ENCODE results near the gene FBXW4.
"Not testable (repeated sequence)": the region's sequence is repeated elsewhere in the genome, so short reads cannot be mapped to it uniquely, and the experiment has no call there.

Gene FBXW4

DNA sequence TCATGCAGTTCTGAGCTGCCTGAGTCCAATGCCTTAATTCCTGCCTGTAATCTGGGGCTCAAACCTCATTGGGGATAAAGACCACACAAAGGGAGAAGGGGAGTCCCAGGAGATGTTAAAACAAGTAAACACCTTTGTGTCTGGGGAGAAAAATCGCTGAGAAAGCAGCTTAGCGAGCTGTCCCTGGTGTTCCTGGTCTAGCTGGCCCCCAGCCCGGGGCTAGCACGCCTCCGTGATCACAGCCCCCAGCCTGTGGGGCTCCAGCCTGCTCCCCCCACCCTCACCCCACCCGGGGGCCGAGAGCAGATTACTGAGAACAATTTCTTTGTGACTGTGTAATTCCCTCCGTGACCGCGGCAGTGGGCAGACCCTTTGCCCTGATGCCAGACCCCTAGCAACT, 82.1 kb downstream of the FBXW4 start:
- H3K9me3 ChIP-seq (ENCODE audit: control insufficient read depth, insufficient read depth, low read length), result no peaks in the 10 kb centered on the region
- peaks cover 16% of the 10 kb centered on the region for H3K4me1 ChIP-seq (ENCODE audit: insufficient read depth, low read length)
- peaks cover 7% of the 10 kb centered on the region; the same call in 1 of the 2 replicates for H3K36me3 ChIP-seq (ENCODE audit: insufficient read depth, low read length)
- no peak overlapping the region for H3K9ac ChIP-seq (ENCODE audit: low read depth, low read length)

DNA sequence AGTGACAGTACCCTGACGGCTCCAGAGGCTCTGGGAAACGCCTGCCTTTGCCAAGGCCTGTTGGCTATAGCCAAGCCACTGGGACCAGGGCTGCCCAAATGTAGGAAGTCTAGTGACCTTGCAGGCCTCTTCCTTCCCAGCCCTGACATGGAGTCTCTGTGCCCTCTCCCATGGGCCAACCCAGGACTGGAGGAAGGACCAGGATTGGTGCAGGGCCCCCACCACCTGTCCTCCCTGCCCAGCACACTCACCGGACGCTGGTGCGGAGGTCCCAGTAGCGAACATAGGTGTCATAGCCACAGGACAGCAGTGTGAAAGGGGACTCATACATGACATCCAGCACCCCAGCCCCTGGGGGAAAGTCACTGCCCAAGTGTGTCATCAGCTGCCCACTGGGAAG, 82.9 kb downstream of the FBXW4 start:
- Histone ChIP-seq H3K9ac (ENCODE audit: low read depth, low read length) (no peak overlapping the region), H3K36me3 (ENCODE audit: insufficient read depth, low read length) (peaks cover 7% of the 10 kb centered on the region; the same call in 1 of the 2 replicates), H3K9me3 (ENCODE audit: control insufficient read depth, insufficient read depth, low read length) (no peaks in the 10 kb centered on the region), H3K4me1 (ENCODE audit: insufficient read depth, low read length) (peaks cover 22% of the 10 kb centered on the region)

DNA sequence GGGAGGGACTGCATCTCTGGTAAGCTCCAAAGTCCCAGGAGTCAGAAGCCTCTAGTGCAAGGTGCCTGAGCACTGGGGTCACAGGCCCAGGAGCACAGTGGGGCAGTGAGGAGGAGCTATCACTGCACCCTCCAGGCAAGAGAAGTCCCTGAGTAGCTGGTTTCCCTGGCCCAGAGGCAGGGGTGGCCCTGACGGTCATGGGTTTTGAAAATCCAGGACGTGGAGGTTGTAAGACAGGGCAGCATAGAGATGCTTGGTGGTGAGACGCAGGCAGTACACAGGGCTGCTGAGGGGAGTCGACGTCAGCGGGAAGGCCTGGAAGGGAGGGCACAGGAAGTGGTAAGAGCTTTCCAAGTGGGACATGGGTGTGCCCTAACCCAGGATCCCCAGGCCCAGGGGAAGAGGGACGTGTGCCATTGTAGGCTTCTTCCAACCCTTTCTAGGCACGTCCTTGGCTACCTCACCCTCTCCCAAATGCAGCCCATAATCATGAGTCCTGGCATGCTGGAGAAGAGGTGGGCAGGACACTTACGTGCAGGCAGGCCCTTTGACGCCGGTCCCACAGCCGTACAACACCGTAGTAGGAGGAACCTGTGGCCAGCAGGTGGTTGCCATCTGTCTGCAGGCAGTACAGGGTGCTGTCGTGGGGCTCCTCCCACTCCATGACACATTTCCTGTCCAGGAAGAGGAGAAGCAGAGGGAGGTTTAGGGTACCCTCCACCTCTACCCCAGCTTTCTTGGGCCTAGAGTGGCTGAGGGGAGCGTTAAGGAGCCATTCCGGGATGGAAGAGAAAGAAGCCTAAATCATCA, 83.7 kb downstream of the FBXW4 start:
- no peak overlapping the region for H3K9ac ChIP-seq (ENCODE audit: low read depth, low read length)
- peaks cover 7% of the 10 kb centered on the region; the same call in 1 of the 2 replicates for H3K36me3 ChIP-seq (ENCODE audit: insufficient read depth, low read length)
- H3K4me1 ChIP-seq (ENCODE audit: insufficient read depth, low read length), result peaks cover 25% of the 10 kb centered on the region
- no peaks in the 10 kb centered on the region for H3K9me3 ChIP-seq (ENCODE audit: control insufficient read depth, insufficient read depth, low read length)

DNA sequence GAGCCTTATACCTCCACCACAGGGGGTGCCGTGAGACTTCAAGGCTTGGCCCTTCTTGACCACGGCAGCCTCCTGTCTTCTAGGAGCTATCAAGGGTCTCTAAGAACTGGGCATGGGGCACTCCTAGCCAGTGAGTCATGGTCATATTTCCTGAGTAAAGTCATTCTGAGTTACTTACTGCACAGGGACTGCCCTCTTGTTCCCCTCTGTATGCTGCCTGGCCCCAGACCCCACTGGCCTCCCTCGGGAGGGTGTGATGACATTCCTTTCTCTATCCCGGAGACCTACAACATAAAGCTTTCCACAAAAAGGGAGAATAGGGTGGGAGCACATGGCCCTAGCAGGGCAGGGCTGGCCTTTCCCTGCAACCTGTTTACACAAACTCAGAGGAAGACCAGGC, 85.5 kb downstream of the FBXW4 start:
- H3K36me3 ChIP-seq (ENCODE audit: insufficient read depth, low read length), result peaks cover 7% of the 10 kb centered on the region; the same call in 1 of the 2 replicates

DNA sequence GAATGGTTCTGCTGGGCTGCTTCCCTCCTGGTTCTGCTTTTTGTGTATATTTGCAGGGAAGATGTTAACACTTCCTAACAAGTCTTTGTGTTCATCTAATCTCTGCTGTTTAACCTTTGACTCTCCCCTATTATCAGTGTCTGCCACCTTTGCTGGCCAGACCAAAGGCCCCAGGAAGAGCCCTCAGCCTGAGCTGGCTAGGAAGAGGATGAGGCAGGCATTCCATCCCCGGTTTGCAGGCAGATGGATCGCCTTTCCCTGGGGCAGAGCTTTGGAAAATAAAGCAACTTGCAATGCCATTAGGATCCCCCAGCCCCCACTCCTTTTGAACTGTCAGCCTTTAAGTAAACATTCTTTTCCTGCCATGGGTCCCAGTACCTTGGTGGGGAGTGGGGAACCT, 87.8 kb downstream of the FBXW4 start:
- peaks cover 9% of the 10 kb centered on the region for H3K4me1 ChIP-seq (ENCODE audit: insufficient read depth, low read length)
- peaks cover 7% of the 10 kb centered on the region; the same call in 1 of the 2 replicates for H3K36me3 ChIP-seq (ENCODE audit: insufficient read depth, low read length)
- no peaks in the 10 kb centered on the region for H3K9me3 ChIP-seq (ENCODE audit: control insufficient read depth, insufficient read depth, low read length)
- H3K9ac ChIP-seq (ENCODE audit: low read depth, low read length), result no peak overlapping the region

More for the DNA sequence above, 85.5 kb downstream of the FBXW4 start:
- H3K9me3 ChIP-seq (ENCODE audit: control insufficient read depth, insufficient read depth, low read length), result no peaks in the 10 kb centered on the region
- peaks cover 12% of the 10 kb centered on the region for H3K4me1 ChIP-seq (ENCODE audit: insufficient read depth, low read length)
- H3K9ac ChIP-seq (ENCODE audit: low read depth, low read length), result no peak overlapping the region

DNA sequence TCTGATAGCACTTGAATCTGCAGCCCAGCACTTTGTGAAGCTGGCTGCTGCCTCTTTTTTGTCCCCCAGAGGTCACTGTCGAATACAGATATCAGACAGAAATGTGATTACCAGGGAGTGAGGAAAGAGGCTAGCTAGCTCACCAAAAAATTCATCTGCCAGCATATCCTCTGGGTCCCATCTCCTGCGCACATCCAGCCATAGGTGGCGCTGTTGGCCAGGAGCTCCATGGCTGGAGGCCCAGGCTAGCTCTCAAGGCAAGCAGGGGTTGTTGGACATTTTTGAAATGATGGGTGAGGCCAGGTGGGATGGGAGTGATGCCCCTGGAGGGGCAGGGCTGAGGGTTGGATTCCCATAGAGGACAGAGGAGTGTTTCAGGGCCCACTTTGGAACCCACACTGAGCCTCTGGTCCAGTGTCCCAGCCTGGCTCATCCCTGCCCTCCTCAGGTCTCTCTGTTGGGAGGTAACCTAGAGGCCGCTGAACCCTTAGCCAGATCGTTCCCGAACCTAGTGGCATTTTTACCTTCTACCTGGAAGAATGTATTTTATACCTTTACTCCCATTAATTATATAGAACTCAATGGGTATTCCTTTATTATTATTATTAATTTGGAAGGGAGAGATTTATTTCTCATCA, 92.1 kb downstream of the FBXW4 start:
- Histone ChIP-seq H3K9ac (ENCODE audit: low read depth, low read length) (no peak overlapping the region), H3K36me3 (ENCODE audit: insufficient read depth, low read length) (no peaks in the 10 kb centered on the region), H3K9me3 (ENCODE audit: control insufficient read depth, insufficient read depth, low read length) (no peaks in the 10 kb centered on the region), H3K4me1 (ENCODE audit: insufficient read depth, low read length) (peaks cover 9% of the 10 kb centered on the region)

DNA sequence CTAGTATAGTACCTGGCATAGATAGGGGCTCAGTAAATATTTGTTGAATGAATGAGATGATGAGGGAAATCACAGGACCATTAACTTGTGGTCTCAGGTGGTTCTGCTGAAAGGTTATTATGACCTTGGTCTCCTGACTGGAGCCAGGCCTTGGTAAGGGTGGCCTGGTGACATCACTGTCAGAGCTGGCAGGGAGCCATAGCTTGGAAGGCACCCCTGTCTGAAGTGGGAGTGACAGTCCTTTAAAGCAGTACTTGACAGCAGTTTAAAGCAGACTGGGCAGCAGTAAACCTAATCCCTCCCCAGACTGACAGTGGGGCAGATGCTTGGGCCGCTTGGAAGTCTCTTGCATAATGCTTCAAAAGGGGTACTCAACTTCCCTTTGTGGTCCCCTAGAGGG, 93.4 kb downstream of the FBXW4 start:
- H3K9ac ChIP-seq (ENCODE audit: low read depth, low read length), result no peak overlapping the region
- no peaks in the 10 kb centered on the region for H3K9me3 ChIP-seq (ENCODE audit: control insufficient read depth, insufficient read depth, low read length)
- no peaks in the 10 kb centered on the region; the same call in 1 of the 2 replicates for H3K36me3 ChIP-seq (ENCODE audit: insufficient read depth, low read length)
- no peaks in the 10 kb centered on the region for H3K4me1 ChIP-seq (ENCODE audit: insufficient read depth, low read length)

DNA sequence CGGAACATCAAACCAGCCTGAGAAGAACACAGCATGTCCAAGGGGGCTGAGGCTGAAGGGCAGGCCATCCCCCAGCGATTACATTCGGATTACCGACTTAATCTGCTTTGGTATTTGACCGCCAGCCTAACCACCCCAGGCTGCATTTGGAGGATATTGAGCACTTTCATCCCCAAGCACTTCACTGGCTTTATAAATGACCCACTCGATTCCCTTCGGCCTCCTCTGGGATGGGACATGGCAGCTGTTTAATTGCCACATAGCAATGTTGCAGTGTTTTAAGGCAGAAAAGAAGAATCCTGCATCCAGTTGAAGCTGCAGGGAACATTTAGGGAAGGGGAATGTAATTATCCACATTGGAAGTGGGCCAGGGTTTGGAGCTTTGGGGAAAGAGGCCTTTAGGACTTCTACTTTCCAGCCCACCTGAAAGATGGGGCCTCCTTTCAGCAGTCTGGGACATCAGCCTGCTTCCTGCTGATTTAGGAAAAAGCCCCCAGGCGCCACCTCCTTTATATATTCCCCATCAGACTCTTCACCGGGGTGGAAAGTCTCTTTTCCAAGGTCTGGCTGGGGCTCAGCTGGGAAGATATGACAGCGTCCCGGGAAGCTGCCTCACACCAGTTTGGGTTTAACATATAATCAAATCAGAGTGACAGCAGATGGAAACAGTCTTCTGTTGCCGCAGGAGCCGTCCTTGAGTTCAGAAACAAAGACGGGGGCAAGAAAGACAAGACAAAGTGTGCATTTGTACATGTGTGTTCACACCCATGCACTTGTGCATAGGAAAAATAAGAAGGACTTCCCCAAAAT, 97.7 kb downstream of the FBXW4 start:
- H3K9me3 ChIP-seq (ENCODE audit: control insufficient read depth, insufficient read depth, low read length), result no peaks in the 10 kb centered on the region

DNA sequence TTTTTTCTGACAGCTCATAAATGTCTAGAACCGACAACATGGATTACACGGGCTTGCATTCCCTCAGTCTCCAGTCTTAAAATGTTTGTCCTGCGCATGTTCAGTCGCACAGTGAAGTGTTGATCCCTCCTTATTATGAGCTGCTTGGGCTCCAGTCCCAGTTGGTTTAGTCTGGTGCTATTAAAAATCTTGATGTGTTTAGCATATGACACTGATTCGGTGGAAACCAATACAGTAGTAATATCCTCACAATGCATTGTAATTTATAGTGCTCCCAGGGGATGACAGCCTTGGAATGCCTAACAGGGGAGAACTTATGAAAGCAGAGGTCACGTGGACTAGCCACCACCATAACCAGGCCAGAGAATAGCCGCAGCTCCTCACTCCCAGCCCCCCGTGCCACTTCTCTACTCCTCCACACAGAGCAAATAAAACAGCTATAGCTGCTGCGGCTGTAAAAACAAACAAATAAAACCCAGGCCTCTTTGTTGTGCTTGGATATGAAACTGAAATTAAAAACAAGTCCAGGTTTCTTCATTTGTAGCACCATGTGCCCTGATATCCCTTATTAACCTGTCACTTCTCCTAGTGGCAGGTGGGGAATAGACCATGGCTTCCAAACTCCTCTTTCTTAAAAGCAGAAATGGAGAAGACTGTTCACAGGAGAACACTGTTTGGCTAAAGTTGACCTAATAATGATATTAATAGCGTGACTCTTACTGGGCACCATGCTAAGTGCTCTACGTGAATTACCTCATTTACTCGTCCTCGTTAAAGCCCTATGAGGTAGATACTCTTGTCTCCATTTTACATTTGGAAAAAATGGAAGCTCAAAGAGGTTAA, 99.2 kb downstream of the FBXW4 start:
- Histone ChIP-seq H3K36me3 (ENCODE audit: insufficient read depth, low read length) (no peaks in the 10 kb centered on the region; the same call in none of the 2 replicates), H3K9me3 (ENCODE audit: control insufficient read depth, insufficient read depth, low read length) (no peaks in the 10 kb centered on the region), H3K4me1 (ENCODE audit: insufficient read depth, low read length) (no peaks in the 10 kb centered on the region), H3K9ac (ENCODE audit: low read depth, low read length) (no peak overlapping the region)

More for the DNA sequence above, 97.7 kb downstream of the FBXW4 start:
- Histone ChIP-seq H3K4me1 (ENCODE audit: insufficient read depth, low read length) (no peaks in the 10 kb centered on the region), H3K36me3 (ENCODE audit: insufficient read depth, low read length) (no peaks in the 10 kb centered on the region; the same call in none of the 2 replicates), H3K9ac (ENCODE audit: low read depth, low read length) (no peak overlapping the region)

DNA sequence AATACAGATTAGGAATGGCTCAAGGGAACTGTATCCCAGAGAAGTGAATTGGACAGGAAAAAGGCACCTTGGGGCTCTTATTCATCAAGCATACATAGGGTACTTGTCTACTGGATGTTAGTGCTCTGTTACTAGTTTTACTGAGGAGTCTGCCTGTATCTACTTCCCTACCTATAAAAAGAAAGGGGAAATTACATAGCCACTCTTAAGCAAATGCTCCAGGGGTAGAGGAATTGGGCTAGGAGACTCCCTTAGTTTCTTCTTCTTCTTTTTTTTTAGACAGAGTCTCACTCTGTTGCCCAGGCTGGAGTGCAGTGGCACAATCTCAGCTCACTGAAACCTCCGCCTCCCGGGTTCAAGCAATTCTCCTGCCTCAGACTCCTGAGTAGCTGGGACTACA, 101.6 kb downstream of the FBXW4 start:
- not testable (repeated sequence) for H3K9me3 ChIP-seq (ENCODE audit: control insufficient read depth, insufficient read depth, low read length); H3K9ac ChIP-seq (ENCODE audit: low read depth, low read length); H3K4me1 ChIP-seq (ENCODE audit: insufficient read depth, low read length); H3K36me3 ChIP-seq (ENCODE audit: insufficient read depth, low read length)

DNA sequence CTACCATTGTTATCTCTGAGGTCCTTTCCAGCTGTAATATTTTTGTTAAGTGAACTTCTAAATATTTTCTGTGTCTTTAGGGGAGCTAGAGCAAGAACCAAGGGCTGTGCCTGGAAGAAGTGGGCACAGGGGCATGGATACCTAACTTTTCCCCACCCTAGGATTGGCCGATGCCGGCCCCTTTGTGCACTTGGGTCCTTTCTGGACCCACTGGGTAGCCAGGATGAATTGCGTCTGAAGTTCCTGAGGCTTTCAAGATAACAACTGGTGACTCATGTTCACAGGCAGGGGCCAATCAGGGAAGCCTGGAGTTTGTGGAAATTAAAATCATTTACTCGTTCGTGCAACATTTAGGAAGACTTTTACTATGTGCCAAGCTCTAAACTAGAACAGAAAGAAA, 106.1 kb downstream of the FBXW4 start:
- peak overlapping the region; percentile 99; the same call in 1 of the 2 replicates for H3K9ac ChIP-seq (ENCODE audit: low read depth, low read length)
- peaks cover 5% of the 10 kb centered on the region; the same call in 1 of the 2 replicates for H3K4me1 ChIP-seq (ENCODE audit: insufficient read depth, low read length)
- H3K36me3 ChIP-seq (ENCODE audit: insufficient read depth, low read length), result peaks cover 1% of the 10 kb centered on the region; the same call in 1 of the 2 replicates
- no peaks in the 10 kb centered on the region for H3K9me3 ChIP-seq (ENCODE audit: control insufficient read depth, insufficient read depth, low read length)

DNA sequence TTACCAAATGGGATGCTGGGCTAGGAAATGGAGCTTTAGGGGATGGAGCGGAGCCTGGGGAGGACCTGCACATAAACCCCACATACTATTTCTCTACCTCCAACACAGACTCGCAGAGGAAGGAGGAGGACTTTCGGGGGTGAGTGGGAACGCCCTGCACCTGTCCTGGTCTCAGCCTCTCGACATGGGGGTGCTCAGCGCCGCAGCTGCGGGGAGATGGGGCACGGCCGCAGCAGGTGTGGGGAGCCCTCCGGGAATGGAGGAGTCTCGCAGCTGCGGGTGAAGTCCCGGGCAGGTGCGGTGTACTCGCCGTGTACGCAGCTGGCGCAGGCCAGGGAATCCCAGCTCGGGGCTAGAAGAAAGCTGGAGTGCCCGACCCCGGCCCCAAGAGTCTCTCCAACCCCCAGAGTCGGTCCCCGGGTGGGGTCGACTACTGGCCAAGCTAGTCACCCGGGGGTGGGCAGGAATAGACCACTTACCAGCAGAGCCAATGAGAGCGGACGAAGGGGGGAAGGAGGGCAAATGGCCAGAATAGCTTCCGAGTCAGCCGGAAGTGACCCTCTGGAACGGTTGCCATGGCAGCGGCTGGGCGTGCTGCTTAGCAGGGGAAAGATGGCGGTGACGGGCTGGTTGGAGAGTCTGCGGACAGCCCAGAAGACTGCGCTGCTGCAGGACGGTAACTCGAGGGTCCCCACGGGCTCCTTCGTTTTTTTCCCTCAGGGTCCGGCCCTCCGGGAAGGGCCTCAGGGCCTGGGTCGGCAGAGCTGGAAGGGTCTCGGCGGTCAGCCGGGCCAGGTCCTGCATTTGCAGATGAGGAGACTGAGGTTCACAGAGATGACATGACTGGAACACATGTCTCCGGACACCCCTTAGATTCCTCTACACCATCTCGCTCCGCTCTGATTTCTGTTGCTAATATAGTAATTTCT, 107.0 kb downstream of the FBXW4 start, which contains the start of the genes DPCD and POLL:
DPCD (plus strand) TSS at position 597 of the 929 bp plus-strand sequence; CDS start at position 613, 16 bp downstream.
POLL (minus strand) TSS at position 533 of the 929 bp plus-strand sequence. CDS start 897 bp downstream, outside the sequence.
- Histone ChIP-seq H3K36me3 (ENCODE audit: insufficient read depth, low read length) (peaks cover 8% of the 10 kb centered on the region; the same call in 1 of the 2 replicates), H3K4me1 (ENCODE audit: insufficient read depth, low read length) (peaks cover 5% of the 10 kb centered on the region; the same call in 1 of the 2 replicates), H3K9me3 (ENCODE audit: control insufficient read depth, insufficient read depth, low read length) (no peaks in the 10 kb centered on the region), H3K9ac (ENCODE audit: low read depth, low read length) (peak within 1 kb of the TSS; percentile 99)
